Measurements from ENCODE around the gene EYA2. TPM values are rescaled to one million over a fixed set of nuclear protein-coding genes. Genes with fewer than 3 reads are reported as not detected.

EYA2 gene
- polyA plus RNA-seq, 3 donors, result 0.98 to 26.4 (median 7.9) TPM

GRCh38 chr20:47208534-47209174 is 314.0 kb downstream of the EYA2 start:
- H3K27ac ChIP-seq (ENCODE audit: low read depth, low read length), result no peak overlapping the region
- 93 to 96% (median 95%) methylated on average over 18 of the region's 18 CpGs for WGBS, 3 donors

GRCh38 chr20:47209982-47210381 is 315.3 kb downstream of the EYA2 start:
- no peak overlapping the region for H3K27ac ChIP-seq (ENCODE audit: low read depth, low read length)
- 93 to 95% (median 95%) methylated on average over 17 of the region's 17 CpGs for WGBS, 3 donors

- 94 to 97% (median 96%) methylated on average over 13 of the region's 13 CpGs for WGBS, 3 donors
- H3K27ac ChIP-seq (ENCODE audit: low read depth, low read length), result no peak overlapping the region
Measured at GRCh38 chr20:47210470-47210869, 315.8 kb downstream of the EYA2 start.

- WGBS, 3 donors, result 94% methylated on average over 7 of the region's 7 CpGs
- no peak overlapping the region for H3K27ac ChIP-seq (ENCODE audit: low read depth, low read length)
Measured at GRCh38 chr20:47211036-47211435, 316.4 kb downstream of the EYA2 start.

GRCh38 chr20:47212606-47213207 is 318.1 kb downstream of the EYA2 start:
- no peak overlapping the region for H3K27ac ChIP-seq (ENCODE audit: low read depth, low read length)
- WGBS, 3 donors, result 86 to 97% (median 92%) methylated on average over 9 of the region's 9 CpGs

- WGBS, 3 donors, result 96 to 97% (median 96%) methylated on average over 9 of the region's 9 CpGs
- H3K27ac ChIP-seq (ENCODE audit: low read depth, low read length), result no peak overlapping the region
Measured at GRCh38 chr20:47213966-47214365, 319.3 kb downstream of the EYA2 start.

GRCh38 chr20:47215653-47216397 is 321.2 kb downstream of the EYA2 start:
- no peak overlapping the region for H3K27ac ChIP-seq (ENCODE audit: low read depth, low read length)
- 91 to 93% (median 93%) methylated on average over 10 of the region's 10 CpGs for WGBS, 3 donors

- H3K27ac ChIP-seq (ENCODE audit: low read depth, low read length), result no peak overlapping the region
- WGBS, 3 donors, result 79 to 92% (median 82%) methylated on average over 7 of the region's 7 CpGs
Measured at GRCh38 chr20:47216819-47217410, 322.3 kb downstream of the EYA2 start.

- 84 to 86% (median 85%) methylated on average over 12 of the region's 12 CpGs for WGBS, 3 donors
- no peak overlapping the region for H3K27ac ChIP-seq (ENCODE audit: low read depth, low read length)
Measured at GRCh38 chr20:47217482-47218446, 323.1 kb downstream of the EYA2 start.

- 96 to 97% (median 97%) methylated on average over 8 of the region's 8 CpGs for WGBS, 3 donors
- H3K27ac ChIP-seq (ENCODE audit: low read depth, low read length), result no peak overlapping the region
Measured at GRCh38 chr20:47220161-47220582, 325.5 kb downstream of the EYA2 start.

GRCh38 chr20:47221036-47221625 is 326.5 kb downstream of the EYA2 start:
- no peak overlapping the region for H3K27ac ChIP-seq (ENCODE audit: low read depth, low read length)
- WGBS, 3 donors, result 89 to 90% (median 90%) methylated on average over 16 of the region's 16 CpGs

- 91 to 96% (median 96%) methylated on average over 12 of the region's 12 CpGs for WGBS, 3 donors
- no peak overlapping the region for H3K27ac ChIP-seq (ENCODE audit: low read depth, low read length)
Measured at GRCh38 chr20:47222468-47223119, 328.0 kb downstream of the EYA2 start.

- H3K27ac ChIP-seq (ENCODE audit: low read depth, low read length), result no peak overlapping the region
- 100% methylated on average over 1 of the region's 1 CpG for WGBS, 3 donors
Measured at GRCh38 chr20:47223896-47224295, 329.3 kb downstream of the EYA2 start.

- no peak overlapping the region for H3K27ac ChIP-seq (ENCODE audit: low read depth, low read length)
- WGBS, 3 donors, result 92 to 95% (median 94%) methylated on average over 9 to 11 of the region's 11 CpGs
Measured at GRCh38 chr20:47224300-47224791, 329.7 kb downstream of the EYA2 start.

- no peak overlapping the region for H3K27ac ChIP-seq (ENCODE audit: low read depth, low read length)
- 89 to 99% (median 95%) methylated on average over 4 of the region's 4 CpGs for WGBS, 3 donors
Measured at GRCh38 chr20:47224857-47225256, 330.2 kb downstream of the EYA2 start.

- H3K27ac ChIP-seq (ENCODE audit: low read depth, low read length), result no peak overlapping the region
- 78 to 94% (median 93%) methylated on average over 1 of the region's 1 CpG for WGBS, 3 donors
Measured at GRCh38 chr20:47225458-47225857, 330.8 kb downstream of the EYA2 start.

GRCh38 chr20:47227119-47227518 is 332.5 kb downstream of the EYA2 start:
- WGBS, 3 donors, result 89 to 95% (median 91%) methylated on average over 7 of the region's 7 CpGs
- no peak overlapping the region for H3K27ac ChIP-seq (ENCODE audit: low read depth, low read length)
